ENCODE data around the gene UGP2.

The UGP2 gene

GRCh38 chr2:63796796-63797195 lies 44.9 kb upstream of the UGP2 start:
- H3K36me3 ChIP-seq (ENCODE audit: control insufficient read depth in 2 of 2, insufficient read depth in 1 of 2, low read length in 2 of 2), result no peaks in the 10 kb centered on the region
- H3K9me3 ChIP-seq (ENCODE audit: control insufficient read depth, insufficient read depth, low read depth, low read length), result no peaks in the 10 kb centered on the region
- H3K27ac ChIP-seq (ENCODE audit: extremely low read depth, low read depth, low read length), result no peak overlapping the region
- H3K4me1 ChIP-seq (ENCODE audit: control insufficient read depth, insufficient read depth, low read length), result no peaks in the 10 kb centered on the region
- ChIA-PET CTCF (no interaction called here), POLR2A (no interaction called here)
- H3K4me3 ChIP-seq (ENCODE audit: low read depth, low read length), result no peak overlapping the region
- TF ChIP-seq KLF8 (tag by site-specific recombination; IDR thresholded peaks at IDR 0.05), result no peak
- TF ChIP-seq ZNF362 (tag by site-specific recombination; IDR thresholded peaks at IDR 0.05), result no peak
- no peak for TF ChIP-seq HOXA7 (CRISPR knock-in tag; IDR thresholded peaks at IDR 0.05; ENCODE audit: borderline replicate concordance)
- TF ChIP-seq WT1 (tag by site-specific recombination; IDR thresholded peaks at IDR 0.05), result no peak
- TF ChIP-seq HIC1 (tag by site-specific recombination; IDR thresholded peaks at IDR 0.05), result no peak
- TF ChIP-seq SCRT2 (tag by site-specific recombination; IDR thresholded peaks at IDR 0.05), result no peak
- no peak for TF ChIP-seq ZNF426 (tag by site-specific recombination; IDR thresholded peaks at IDR 0.05)
- TF ChIP-seq MEIS1 (CRISPR knock-in tag; IDR thresholded peaks at IDR 0.05; ENCODE audit: borderline replicate concordance), result no peak
- no peak for TF ChIP-seq ZNF132 (tag by site-specific recombination; IDR thresholded peaks at IDR 0.05; ENCODE audit: borderline replicate concordance)
- no peak for TF ChIP-seq ZNF449 (tag by site-specific recombination; IDR thresholded peaks at IDR 0.05)
- TF ChIP-seq ZNF2 (tag by site-specific recombination; IDR thresholded peaks at IDR 0.05), result no peak

GRCh38 chr2:63801455-63801854 lies 40.2 kb upstream of the UGP2 start:
- no peaks in the 10 kb centered on the region for H3K4me1 ChIP-seq (ENCODE audit: control insufficient read depth, insufficient read depth, low read length)
- no peaks in the 10 kb centered on the region for H3K9me3 ChIP-seq (ENCODE audit: control insufficient read depth, insufficient read depth, low read depth, low read length)
- H3K36me3 ChIP-seq (ENCODE audit: control insufficient read depth in 2 of 2, insufficient read depth in 1 of 2, low read length in 2 of 2), result no peaks in the 10 kb centered on the region
- no peak overlapping the region for H3K27ac ChIP-seq (ENCODE audit: extremely low read depth, low read depth, low read length)
- H3K4me3 ChIP-seq (ENCODE audit: low read depth, low read length), result no peak overlapping the region
- ChIA-PET CTCF (interaction anchor here (0.9 kb wide), 1 partner anchor 15 kb away, joined by 3 read pairs; no protein-coding TSS in a partner anchor), POLR2A (no interaction called here)
- TF ChIP-seq ZNF266 (tag by site-specific recombination; IDR thresholded peaks at IDR 0.05; ENCODE audit: low read depth) (no peak), ZNF19 (tag by site-specific recombination; IDR thresholded peaks at IDR 0.05; ENCODE audit: low read depth) (no peak), SP2 (tag by site-specific recombination; IDR thresholded peaks at IDR 0.05) (no peak), ZNF837 (tag by site-specific recombination; IDR thresholded peaks at IDR 0.05) (no peak), ZNF449 (tag by site-specific recombination; IDR thresholded peaks at IDR 0.05) (no peak)

- ChIA-PET POLR2A (no interaction called here), CTCF (interaction anchor here (0.7 kb wide), 1 partner anchor 25 kb away, joined by 3 read pairs; no protein-coding TSS in a partner anchor)
- Histone ChIP-seq H3K36me3 (ENCODE audit: control insufficient read depth in 2 of 2, insufficient read depth in 1 of 2, low read length in 2 of 2) (no peaks in the 10 kb centered on the region), H3K4me1 (ENCODE audit: control insufficient read depth, insufficient read depth, low read length) (no peaks in the 10 kb centered on the region), H3K27ac (ENCODE audit: extremely low read depth, low read depth, low read length) (no peak overlapping the region), H3K9me3 (ENCODE audit: control insufficient read depth, insufficient read depth, low read depth, low read length) (no peaks in the 10 kb centered on the region), H3K4me3 (ENCODE audit: low read depth, low read length) (no peak overlapping the region)
- no peak for TF ChIP-seq PRDM10 (tag by site-specific recombination; IDR thresholded peaks at IDR 0.05)
- no peak for TF ChIP-seq HOXA7 (CRISPR knock-in tag; IDR thresholded peaks at IDR 0.05; ENCODE audit: borderline replicate concordance)
- no peak for TF ChIP-seq HOXC10 (CRISPR knock-in tag; IDR thresholded peaks at IDR 0.05)
- no peak for TF ChIP-seq SCRT1 (tag by site-specific recombination; IDR thresholded peaks at IDR 0.05; ENCODE audit: borderline replicate concordance)
- TF ChIP-seq SCRT2 (tag by site-specific recombination; IDR thresholded peaks at IDR 0.05), result no peak
- no peak for TF ChIP-seq ZNF362 (tag by site-specific recombination; IDR thresholded peaks at IDR 0.05)
- no peak for TF ChIP-seq ZSCAN16 (tag by site-specific recombination; IDR thresholded peaks at IDR 0.05)
- no peak for TF ChIP-seq ZNF830 (tag by site-specific recombination; IDR thresholded peaks at IDR 0.05; ENCODE audit: low read depth)
Measured at GRCh38 chr2:63805412-63805811, 36.3 kb upstream of the UGP2 start.
